Thoracic aorta (tissue), 2 donors: ENCODE results near the gene SATB2. TPM values are rescaled to one million over a fixed set of nuclear protein-coding genes. Genes with fewer than 3 reads are reported as not detected.

ENCODE experiments used
- ATAC-seq: fragments of 150-250 bp; one replicate; pipeline ENCODE4 v1.8.0; 2017; ENCODE audit warnings: low read depth; ENCODE audit not compliant: insufficient number of reproducible peaks, low FRiP score
- DNase-seq: peaks from one replicate; pipeline ENCODE4 v3.0.0-alpha.2; 2020; ENCODE audit warnings: low spot score
- H3K27ac ChIP-seq, 2 donors: fragments of 200-600 bp; sonication (generic); 1 replicate in 1 of 2; 2 replicates in 1 of 2; pipeline ENCODE4 v1.5.1; 2016; ENCODE audit warnings: mild to moderate bottlenecking in 2 of 2, moderate library complexity in 2 of 2
- H3K27me3 ChIP-seq: fragments of 200-600 bp; sonication (generic); replicated peaks from 2 replicates; pipeline ENCODE4 v1.6.0; 2016; ENCODE audit warnings: mild to moderate bottlenecking; ENCODE audit not compliant: insufficient read depth
- H3K36me3 ChIP-seq: fragments of 200-600 bp; sonication (generic); one replicate; pipeline ENCODE4 v1.5.1; 2016
- H3K4me1 ChIP-seq, 2 donors: fragments of 200-600 bp; sonication (generic); 1 replicate in 1 of 2; 2 replicates in 1 of 2; pipeline versions ENCODE4 v1.5.1 to v1.6.0; 2016; ENCODE audit warnings: low read depth in 2 of 2, mild to moderate bottlenecking in 1 of 2; ENCODE audit not compliant: control insufficient read depth in 1 of 2
- H3K4me3 ChIP-seq: fragments of 200-600 bp; sonication (generic); 2 replicates; pipeline ENCODE4 v1.5.1; 2016; ENCODE audit warnings: mild to moderate bottlenecking
- H3K9me3 ChIP-seq: fragments of 200-600 bp; sonication (generic); 2 replicates; pipeline ENCODE4 v1.5.1; 2016
- CTCF ChIP-seq: fragments of 200-600 bp; sonication (generic); IDR thresholded peaks from one replicate; pipeline ENCODE4 v1.5.1; 2019; ENCODE audit warnings: antibody characterized with exemption
- total RNA-seq, 2 donors: library from RNA; depleted of rRNA; stranded (reverse); fragments of >200 nt; gene quantifications; one replicate each; pipeline versions ENCODE4 v1.1.0 to v1.2.3, GENCODE V29; 2016

The SATB2 gene
- total RNA-seq, 2 donors from 2014 or later: 4.5 to 5.5 TPM

- peaks cover 32% of the 10 kb centered on the region for H3K27me3 ChIP-seq
- TF ChIP-seq CTCF: no peak
- H3K9me3 ChIP-seq: no peaks in the 10 kb centered on the region
- DNase-seq: no peak
- H3K4me3 ChIP-seq: peak overlapping the region; percentile 85
- H3K4me1 ChIP-seq: peaks cover 26 to 59% of the 10 kb centered on the region in 2 donors
- peak overlapping the region; percentile 70 to 77 for H3K27ac ChIP-seq
- no peaks in the 10 kb centered on the region for H3K36me3 ChIP-seq
- ATAC-seq: peak; percentile 78
Observed at GRCh38 chr2:199459286-199460100, 1.8 kb upstream of the SATB2 start.

GRCh38 chr2:199458806-199459285, 1.1 kb upstream of the SATB2 start:
- H3K27me3 ChIP-seq: peaks cover 30% of the 10 kb centered on the region
- H3K9me3 ChIP-seq: no peaks in the 10 kb centered on the region
- DNase-seq (no peak), ATAC-seq (peak; percentile 2)
- H3K4me3 ChIP-seq: peak overlapping the region; percentile 85
- peak overlapping the region; percentile 70 to 77 for H3K27ac ChIP-seq
- no peak for TF ChIP-seq CTCF
- H3K36me3 ChIP-seq: no peaks in the 10 kb centered on the region
- peaks cover 23 to 52% of the 10 kb centered on the region in 2 donors for H3K4me1 ChIP-seq

DNA sequence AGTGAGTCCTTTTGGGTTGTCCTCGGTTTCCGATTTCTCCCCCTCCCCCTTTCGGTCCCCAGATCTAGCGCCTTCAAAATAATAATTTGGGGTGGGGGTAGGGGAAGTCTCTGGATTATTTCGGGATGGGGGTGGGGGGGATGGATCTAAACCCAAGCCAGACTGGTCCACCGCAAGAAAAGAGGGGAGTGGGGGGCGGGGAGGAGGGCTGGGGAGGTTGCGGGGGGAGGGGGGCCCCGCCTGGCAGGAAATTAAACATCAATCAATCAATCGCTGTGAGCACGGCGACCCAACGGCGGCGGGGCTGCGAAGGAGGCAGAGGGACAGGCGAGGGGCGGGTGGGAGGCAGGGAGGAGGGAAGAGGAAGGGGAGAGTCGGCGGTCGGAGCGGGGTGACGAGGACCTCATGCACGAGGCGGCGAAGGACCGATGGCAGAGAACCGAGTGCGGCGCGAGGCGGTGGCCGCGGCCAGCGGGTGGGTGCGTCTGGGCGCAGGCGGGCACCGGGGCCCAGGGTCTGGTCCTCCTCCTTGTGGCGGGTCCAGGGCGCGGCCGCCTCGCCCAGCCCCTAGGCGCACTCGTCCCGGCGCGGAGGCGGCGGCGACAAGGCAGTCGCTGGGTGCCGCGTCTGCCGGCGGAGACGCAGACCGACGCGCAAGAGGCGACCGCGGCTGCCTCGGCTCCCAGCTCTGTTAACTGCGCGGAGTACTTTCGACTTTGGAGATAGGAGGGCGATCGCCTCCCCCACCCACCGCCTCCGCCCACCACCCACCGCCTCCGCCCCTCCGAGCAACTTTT, 468 bp upstream of the SATB2 start:
- ATAC-seq (no peak), DNase-seq (no peak)
- H3K4me3 ChIP-seq: peak overlapping the region; percentile 85
- TF ChIP-seq CTCF: no peak
- H3K36me3 ChIP-seq: no peaks in the 10 kb centered on the region
- no peaks in the 10 kb centered on the region for H3K9me3 ChIP-seq
- H3K27ac ChIP-seq: peak overlapping the region; percentile 70 to 77
- H3K27me3 ChIP-seq: peaks cover 27% of the 10 kb centered on the region
- H3K4me1 ChIP-seq: peaks cover 19 to 46% of the 10 kb centered on the region in 2 donors

DNA sequence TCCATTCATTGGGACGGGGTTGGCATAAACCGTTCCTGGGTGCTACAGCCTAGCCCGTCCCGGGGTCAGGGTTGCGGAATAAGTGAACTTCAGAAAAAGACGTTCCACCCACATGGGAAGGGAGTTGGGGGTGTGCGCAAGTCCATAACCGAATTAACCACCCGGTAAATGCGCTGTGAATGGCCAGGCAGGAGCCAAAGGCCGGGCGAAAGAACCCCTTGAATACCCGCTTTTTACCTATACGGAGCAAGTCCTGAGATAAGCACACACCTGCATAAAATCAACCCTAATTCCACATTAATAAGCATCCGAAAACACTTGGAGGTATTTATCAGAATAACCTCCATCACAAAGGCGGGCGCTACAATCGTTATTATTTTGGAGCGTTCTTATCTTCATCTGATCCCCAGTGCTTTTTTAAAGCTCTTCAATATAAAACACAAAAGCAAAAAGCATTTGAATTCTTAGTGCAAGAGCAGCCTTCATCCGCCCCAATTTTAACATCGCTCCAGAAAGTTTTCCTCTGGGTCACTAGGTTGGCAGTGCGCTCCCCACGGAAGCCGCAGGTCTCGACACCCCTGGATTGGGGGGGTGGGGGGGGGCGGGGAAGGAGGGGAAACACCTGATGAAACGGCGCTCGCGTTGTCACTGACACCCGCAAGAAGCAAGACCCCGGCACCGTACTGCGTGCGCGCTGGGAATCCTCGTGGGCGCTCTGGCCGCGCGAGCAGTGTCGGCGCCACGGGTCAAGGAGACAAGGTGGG, 1.2 kb downstream of the SATB2 start:
- Histone ChIP-seq H3K27ac (no peak overlapping the region), H3K27me3 (peaks cover 22% of the 10 kb centered on the region), H3K36me3 (no peaks in the 10 kb centered on the region), H3K4me3 (peak overlapping the region; percentile 85), H3K9me3 (no peaks in the 10 kb centered on the region), H3K4me1 (peaks cover 16 to 32% of the 10 kb centered on the region in 2 donors)
- no peak for ATAC-seq
- TF ChIP-seq CTCF: no peak
- DNase-seq: no peak
